IMR-90 (cell line): Measurements from ENCODE around the gene MYOZ3. TPM values are rescaled to one million over a fixed set of nuclear protein-coding genes. Genes with fewer than 3 reads are reported as not detected.

Experiments
- ATAC-seq: fragments of 200-7000 bp; cut with Tn5 transposase; 2 replicates; pipeline ENCODE4 v1.9.1; 2020; ENCODE audit warnings: low read depth, mild to moderate bottlenecking, moderate library complexity
- BruUV-seq: library from RNA; stranded (reverse); fragments of 400-500 nt; replicated peaks from 2 replicates; lab custom pipeline; 2021; lab: Mats Ljungman, UMichigan
- CTCF ChIA-PET: fragments of 300-600 bp; formaldehyde crosslinking; extraction: SDS; loops from one replicate; lab custom pipeline; 2021; ENCODE audit warnings: antibody characterized with exemption; lab: Yijun Ruan, JAX
- POLR2A ChIA-PET: fragments of 300-600 bp; sonication (Branson Sonifier 250); formaldehyde crosslinking; loops from one replicate; lab custom pipeline; 2022; ENCODE audit warnings: antibody characterized with exemption; ENCODE audit not compliant: unreplicated experiment; lab: Charles Lee
- DNase-seq: peaks from one replicate; pipeline ENCODE4 v3.0.0; 2013
- H2AFZ ChIP-seq: replicated peaks from 2 replicates; pipeline ENCODE3; 2013; ENCODE audit warnings: low read length, mild to moderate bottlenecking; ENCODE audit not compliant: poor library complexity
- H2AK5ac ChIP-seq: 2 replicates; pipeline ENCODE4 v1.6.1; 2013; ENCODE audit warnings: low read depth, low read length, inconsistent platforms
- H2AK9ac ChIP-seq: replicated peaks from 2 replicates; pipeline ENCODE3; 2013; ENCODE audit warnings: mild to moderate bottlenecking, low read depth, low read length, moderate library complexity; ENCODE audit not compliant: poor library complexity
- H2BK120ac ChIP-seq: 2 replicates; pipeline ENCODE4 v1.6.1; 2013; ENCODE audit warnings: low read depth, low read length, inconsistent platforms
- H2BK15ac ChIP-seq: 3 replicates; pipeline ENCODE4 v1.6.1; 2013; ENCODE audit warnings: low read depth, low read length, inconsistent platforms
- H2BK20ac ChIP-seq: 2 replicates; pipeline ENCODE4 v1.6.1; 2013; ENCODE audit warnings: low read depth, mild to moderate bottlenecking, inconsistent platforms, low read length, moderate library complexity
- H2BK5ac ChIP-seq: 2 replicates; pipeline ENCODE4 v1.6.1; 2013; ENCODE audit warnings: mild to moderate bottlenecking, low read depth, low read length, inconsistent platforms; ENCODE audit not compliant: poor library complexity, severe bottlenecking
- H3K14ac ChIP-seq: replicated peaks from 2 replicates; pipeline ENCODE4 v1.6.1; 2013; ENCODE audit warnings: low read depth, low read length, inconsistent platforms
- H3K18ac ChIP-seq: 2 replicates; pipeline ENCODE4 v1.6.1; 2013; ENCODE audit warnings: low read depth, low read length, control low read depth
- H3K23ac ChIP-seq: 2 replicates; pipeline ENCODE4 v1.6.1; 2013; ENCODE audit warnings: low read depth, low read length, inconsistent platforms
- H3K27ac ChIP-seq: 2 replicates; pipeline ENCODE4 v1.5.1; 2013; ENCODE audit warnings: mild to moderate bottlenecking, control low read depth, low read length; ENCODE audit not compliant: insufficient read depth
- H3K27me3 ChIP-seq: 2 replicates; pipeline ENCODE4 v1.6.1; 2013; ENCODE audit warnings: low read length; ENCODE audit not compliant: control insufficient read depth, insufficient read depth
- H3K36me3 ChIP-seq: 2 replicates; pipeline ENCODE4 v1.6.1; 2013; ENCODE audit warnings: low read length, mixed read lengths; ENCODE audit not compliant: control insufficient read depth, insufficient read depth
- H3K4ac ChIP-seq: 2 replicates; pipeline ENCODE4 v1.6.1; 2013; ENCODE audit warnings: low read depth, low read length, inconsistent platforms
- H3K4me1 ChIP-seq: 2 replicates; pipeline ENCODE4 v1.6.1; 2013; ENCODE audit warnings: low read length, mixed read lengths; ENCODE audit not compliant: control insufficient read depth, insufficient read depth
- H3K4me2 ChIP-seq: 2 replicates; pipeline ENCODE4 v1.6.1; 2013; ENCODE audit warnings: low read depth, mild to moderate bottlenecking, control low read depth, low read length, moderate library complexity
- H3K4me3 ChIP-seq: 2 replicates; pipeline ENCODE4 v1.5.1; 2013; ENCODE audit warnings: low read depth, mild to moderate bottlenecking, control low read depth, low read length, moderate library complexity; ENCODE audit not compliant: insufficient read depth
- H3K56ac ChIP-seq: 2 replicates; pipeline ENCODE4 v1.6.1; 2013; ENCODE audit warnings: low read length, inconsistent platforms; ENCODE audit not compliant: insufficient read depth; ENCODE audit errors: extremely low read depth
- H3K79me1 ChIP-seq, 2 experiments: 2 replicates each; pipeline ENCODE4 v1.6.1; 2013; ENCODE audit warnings: low read length in 2 of 2, inconsistent platforms in 1 of 2, low read depth in 1 of 2
- H3K9ac ChIP-seq: 2 replicates; pipeline ENCODE4 v1.6.1; 2013; ENCODE audit warnings: low read depth, low read length, control low read depth
- H3K9me1 ChIP-seq: 2 replicates; pipeline ENCODE4 v1.6.1; 2013; ENCODE audit warnings: low read length, inconsistent platforms; ENCODE audit not compliant: insufficient read depth
- H3K9me3 ChIP-seq: 2 replicates; pipeline ENCODE4 v1.6.1; 2013; ENCODE audit warnings: low read length; ENCODE audit not compliant: control insufficient read depth, insufficient read depth
- H4K20me1 ChIP-seq: 2 replicates; pipeline ENCODE4 v1.6.1; 2013; ENCODE audit warnings: low read length, inconsistent platforms; ENCODE audit not compliant: insufficient read depth
- H4K5ac ChIP-seq: 2 replicates; pipeline ENCODE4 v1.6.1; 2013; ENCODE audit warnings: mild to moderate bottlenecking, low read depth, low read length, control low read depth
- H4K8ac ChIP-seq, 2 experiments: 2 replicates each; pipeline ENCODE4 v1.6.1; 2013; ENCODE audit warnings: low read depth in 2 of 2, low read length in 2 of 2, control low read depth in 1 of 2, inconsistent platforms in 1 of 2
- H4K91ac ChIP-seq: 2 replicates; pipeline ENCODE4 v1.6.1; 2013; ENCODE audit warnings: low read depth, low read length, inconsistent platforms; ENCODE audit not compliant: insufficient read depth
- BHLHE40 ChIP-seq: fragments of 150-350 bp; IDR thresholded peaks from 2 replicates; pipeline ENCODE4 v1.6.1; 2016; ENCODE audit warnings: mild to moderate bottlenecking, low read depth, low read length
- CHD1 ChIP-seq: IDR thresholded peaks from 2 replicates; pipeline ENCODE4 v1.6.1; 2012; ENCODE audit warnings: low read depth, low read length, improper control_type of control experiment
- FOS ChIP-seq: fragments of 150-350 bp; IDR thresholded peaks from 2 replicates; pipeline ENCODE4 v1.6.1; 2016; ENCODE audit warnings: low read depth, low read length
- MAFK ChIP-seq: IDR thresholded peaks from 2 replicates; pipeline ENCODE4 v1.6.1; 2012; ENCODE audit warnings: low read depth, low read length, improper control_type of control experiment
- MAZ ChIP-seq: IDR thresholded peaks from 2 replicates; pipeline ENCODE4 v1.6.1; 2012; ENCODE audit warnings: low read depth, mild to moderate bottlenecking, low read length, improper control_type of control experiment, moderate library complexity, borderline replicate concordance
- MXI1 ChIP-seq: IDR thresholded peaks from 2 replicates; pipeline ENCODE4 v1.6.1; 2012; ENCODE audit warnings: low read depth, mild to moderate bottlenecking, low read length, moderate library complexity, borderline replicate concordance
- NFE2L2 ChIP-seq: fragments of 150-350 bp; IDR thresholded peaks from 2 replicates; pipeline ENCODE4 v1.6.1; 2016; ENCODE audit warnings: low read depth, mild to moderate bottlenecking, low read length
- POLR2A ChIP-seq: IDR thresholded peaks from 2 replicates; pipeline ENCODE4 v1.6.1; 2012; ENCODE audit warnings: mild to moderate bottlenecking, low read depth, low read length
- RAD21 ChIP-seq: IDR thresholded peaks from 2 replicates; pipeline ENCODE4 v1.6.1; 2012; ENCODE audit warnings: low read length, improper control_type of control experiment
- RCOR1 ChIP-seq: IDR thresholded peaks from 2 replicates; pipeline ENCODE4 v1.6.1; 2012; ENCODE audit warnings: mild to moderate bottlenecking, low read length, improper control_type of control experiment; ENCODE audit not compliant: insufficient replicate concordance
- SMC3 ChIP-seq: fragments of 150-350 bp; IDR thresholded peaks from 2 replicates; pipeline ENCODE4 v1.6.1; 2016; ENCODE audit warnings: low read depth, mild to moderate bottlenecking, antibody characterized with exemption, low read length, moderate library complexity
- WGBS, 2 experiments: methylation state at CpG; one replicate each; pipeline versions ENCODE4 v1.1.5 to v1.1.7; 2013; ENCODE audit warnings: missing lambda C conversion rate in 2 of 2; ENCODE audit not compliant: insufficient read length in 1 of 2; ENCODE audit errors: extremely low coverage in 2 of 2; 5-methylcytosine and 5-hydroxymethylcytosine counted together
- dilution Hi-C: fragments of 300-500 bp; cut with HindIII; formaldehyde crosslinking; loops from one replicate; pipeline ENCODE4 v1.14.3; 2018; ENCODE audit warnings: low sequenced_read_pairs; ENCODE audit not compliant: unreplicated experiment
- in situ Hi-C: fragments of 300-500 bp; cut with MboI; formaldehyde crosslinking; loops from 3 replicates; pipeline ENCODE4 v1.14.3; 2019; ENCODE audit warnings: low sequenced_read_pairs, inconsistent platforms, mixed read lengths
- intact Hi-C: fragments of 100-400 bp; cut with micrococcal nuclease; formaldehyde crosslinking; loops from 2 replicates; pipeline ENCODE4 v1.10.0; 2022
- polyA plus RNA-seq, 3 experiments: library from polyadenylated mRNA; depleted of rRNA; stranded (reverse); fragments of >200 nt; gene quantifications; 2 replicates each; pipeline ENCODE4 v1.2.3, GENCODE V29; 2012; ENCODE audit warnings: low replicate concordance in 1 of 3
- total RNA-seq: library from RNA; depleted of rRNA; stranded (reverse); fragments of >200 nt; gene quantifications from 2 replicates; pipeline ENCODE4 v1.2.3, GENCODE V29; 2012
- TF ChIP-seq, protein P1 (sequence below): conservative IDR thresholded peaks from 2 replicates; pipeline ENCODE4 v1.5.1; 2012; ENCODE audit warnings: mild to moderate bottlenecking, low read depth, low read length, improper control_type of control experiment
- TF ChIP-seq, protein P2 (sequence below): fragments of 150-350 bp; IDR thresholded peaks from 2 replicates; pipeline ENCODE4 v1.6.1; 2016; ENCODE audit warnings: low read depth, mild to moderate bottlenecking, low read length, moderate library complexity, borderline replicate concordance

The MYOZ3 gene
- total and polyA plus RNA-seq, 2 of the 4 experiments (the other 2 are of a cell fraction): under 0.01 to 0.24 TPM

DNA sequence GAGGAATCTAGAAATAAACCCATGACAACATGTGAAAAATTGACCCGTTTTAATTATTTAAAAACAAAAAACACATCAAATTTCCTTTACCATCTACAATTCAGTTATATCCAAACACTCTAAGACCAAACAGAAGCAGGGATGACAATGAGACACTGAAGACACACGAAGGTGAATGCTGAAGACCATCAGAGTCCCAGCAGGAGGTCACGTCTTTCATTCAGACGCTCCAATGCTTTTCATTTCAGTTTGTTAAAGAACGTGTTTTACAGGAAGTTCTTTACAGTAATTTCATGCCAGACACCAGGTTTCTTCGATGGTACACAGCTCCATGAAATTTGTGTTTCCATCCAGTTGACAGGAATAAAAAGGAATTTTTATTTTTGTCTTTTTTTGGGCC is 29.7 kb downstream of the MYOZ3 start:
- H3K36me3 ChIP-seq: peaks cover 39% of the 10 kb centered on the region
- ChIA-PET CTCF (no interaction called here), POLR2A (no interaction called here)
- no peak overlapping the region for H2BK15ac ChIP-seq
- no TSS peak for BruUV-seq
- H2BK120ac ChIP-seq: no peak overlapping the region
- no peak overlapping the region for H3K23ac ChIP-seq
- no peaks in the 10 kb centered on the region for H3K9me3 ChIP-seq
- H3K9me1 ChIP-seq: no peaks in the 10 kb centered on the region
- no peak overlapping the region for H2BK20ac ChIP-seq
- H4K20me1 ChIP-seq: no peaks in the 10 kb centered on the region
- no peak overlapping the region for H2AK9ac ChIP-seq
- H4K91ac ChIP-seq: no peak overlapping the region
- H3K79me1 ChIP-seq: peaks cover 0 to 3% of the 10 kb centered on the region in 2 experiments; a peak in 1 of 4 replicates
- DNase-seq (no peak), ATAC-seq (no peak)
- H2BK5ac ChIP-seq: no peak overlapping the region
- H3K18ac ChIP-seq: no peak overlapping the region
- no peaks in the 10 kb centered on the region for H3K4me1 ChIP-seq
- intact Hi-C loops: no loop called here
- H3K4me3 ChIP-seq: no peak overlapping the region
- in situ Hi-C loops: no loop called here
- no peak overlapping the region for H3K9ac ChIP-seq
- no peak overlapping the region for H3K27ac ChIP-seq
- WGBS, 2 experiments: 87% methylated on average over 3 of the region's 6 CpGs; no CpG with 5 or more reads in 1 of the 2 experiments
- TF ChIP-seq FOS (no peak), RCOR1 (no peak), RAD21 (no peak), MAZ (no peak), BHLHE40 (no peak), CHD1 (no peak), MAFK (no peak), POLR2A (no peak), MXI1 (no peak), SMC3 (no peak), NFE2L2 (no peak)
- TF ChIP-seq, protein P1, sequence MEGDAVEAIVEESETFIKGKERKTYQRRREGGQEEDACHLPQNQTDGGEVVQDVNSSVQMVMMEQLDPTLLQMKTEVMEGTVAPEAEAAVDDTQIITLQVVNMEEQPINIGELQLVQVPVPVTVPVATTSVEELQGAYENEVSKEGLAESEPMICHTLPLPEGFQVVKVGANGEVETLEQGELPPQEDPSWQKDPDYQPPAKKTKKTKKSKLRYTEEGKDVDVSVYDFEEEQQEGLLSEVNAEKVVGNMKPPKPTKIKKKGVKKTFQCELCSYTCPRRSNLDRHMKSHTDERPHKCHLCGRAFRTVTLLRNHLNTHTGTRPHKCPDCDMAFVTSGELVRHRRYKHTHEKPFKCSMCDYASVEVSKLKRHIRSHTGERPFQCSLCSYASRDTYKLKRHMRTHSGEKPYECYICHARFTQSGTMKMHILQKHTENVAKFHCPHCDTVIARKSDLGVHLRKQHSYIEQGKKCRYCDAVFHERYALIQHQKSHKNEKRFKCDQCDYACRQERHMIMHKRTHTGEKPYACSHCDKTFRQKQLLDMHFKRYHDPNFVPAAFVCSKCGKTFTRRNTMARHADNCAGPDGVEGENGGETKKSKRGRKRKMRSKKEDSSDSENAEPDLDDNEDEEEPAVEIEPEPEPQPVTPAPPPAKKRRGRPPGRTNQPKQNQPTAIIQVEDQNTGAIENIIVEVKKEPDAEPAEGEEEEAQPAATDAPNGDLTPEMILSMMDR: no peak
- TF ChIP-seq, protein P2, sequence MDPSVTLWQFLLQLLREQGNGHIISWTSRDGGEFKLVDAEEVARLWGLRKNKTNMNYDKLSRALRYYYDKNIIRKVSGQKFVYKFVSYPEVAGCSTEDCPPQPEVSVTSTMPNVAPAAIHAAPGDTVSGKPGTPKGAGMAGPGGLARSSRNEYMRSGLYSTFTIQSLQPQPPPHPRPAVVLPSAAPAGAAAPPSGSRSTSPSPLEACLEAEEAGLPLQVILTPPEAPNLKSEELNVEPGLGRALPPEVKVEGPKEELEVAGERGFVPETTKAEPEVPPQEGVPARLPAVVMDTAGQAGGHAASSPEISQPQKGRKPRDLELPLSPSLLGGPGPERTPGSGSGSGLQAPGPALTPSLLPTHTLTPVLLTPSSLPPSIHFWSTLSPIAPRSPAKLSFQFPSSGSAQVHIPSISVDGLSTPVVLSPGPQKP: no peak
- no peak overlapping the region for H3K4me2 ChIP-seq
- H4K5ac ChIP-seq: no peak overlapping the region
- dilution Hi-C loops: no loop called here
- H2AFZ ChIP-seq: no peak overlapping the region
- H4K8ac ChIP-seq: no peak overlapping the region
- H3K27me3 ChIP-seq: no peaks in the 10 kb centered on the region
- H3K56ac ChIP-seq: no peak overlapping the region
- H2AK5ac ChIP-seq: no peak overlapping the region
- H3K14ac ChIP-seq: no peak overlapping the region
- H3K4ac ChIP-seq: no peak overlapping the region
